K562 (cell line): ENCODE results near the gene KCNH2. TPM values are rescaled to one million over a fixed set of nuclear protein-coding genes. Genes with fewer than 3 reads are reported as not detected.

Source experiments
- ATAC-seq: fragments of 200-7000 bp; cut with Tn5 transposase; 3 replicates; pipeline ENCODE4 v1.9.1; 2020; ENCODE audit warnings: moderate library complexity
- BruUV-seq: library from RNA; stranded (reverse); fragments of 400-500 nt; replicated peaks from 2 replicates; lab custom pipeline; 2021; lab: Mats Ljungman, UMichigan
- CTCF ChIA-PET: fragments of 300-600 bp; formaldehyde crosslinking; extraction: SDS; loops from one replicate; lab custom pipeline; 2021; ENCODE audit warnings: low intra/inter-chr PET ratio; lab: Yijun Ruan, JAX
- POLR2A ChIA-PET: fragments of 300-600, 350-650 bp; sonication (Branson Sonifier 250); formaldehyde crosslinking; extraction: SDS; loops from one replicate; lab custom pipeline; 2021; ENCODE audit warnings: antibody characterized with exemption, inconsistent platforms; lab: Yijun Ruan, JAX
- DNase-seq, 4 experiments: peaks; one replicate each; pipeline versions ENCODE4 v3.0.0 to v3.0.0-alpha.2; 2011 to 2018; ENCODE audit warnings: low spot score in 3 of 4, mixed read lengths in 3 of 4; ENCODE audit errors: extremely low read depth in 1 of 4
- FAIRE-seq: peaks from 2 replicates; lab custom pipeline; 2011; peaks lifted over from hg19 to GRCh38; lab: Jason Lieb, UNC
- H2AFZ ChIP-seq: 2 replicates; pipeline ENCODE4 v1.6.0; 2011; ENCODE audit warnings: low read depth, low read length, control low read depth, inconsistent platforms
- H3K27ac ChIP-seq: fragments of 200-600 bp; 3 replicates; pipeline ENCODE4 v1.8.0; 2011; ENCODE audit warnings: low read depth, mild to moderate bottlenecking, control low read depth, inconsistent platforms, low read length, moderate library complexity, mixed read lengths; ENCODE audit errors: extremely low read depth
- H3K27me3 ChIP-seq, 2 experiments: fragments of 300-600 bp in 1 of 2; 2 replicates in 1 of 2; 3 replicates in 1 of 2; pipeline versions ENCODE4 v1.6.0 to v1.8.0; 2011; ENCODE audit warnings: inconsistent platforms in 2 of 2, low read length in 2 of 2, mild to moderate bottlenecking in 1 of 2, mixed read lengths in 1 of 2, moderate library complexity in 1 of 2; ENCODE audit not compliant: control insufficient read depth in 2 of 2, insufficient read depth in 2 of 2
- H3K36me3 ChIP-seq: fragments of 300-600 bp; 3 replicates; pipeline ENCODE4 v1.8.0; 2011; ENCODE audit warnings: mild to moderate bottlenecking, low read length, inconsistent platforms; ENCODE audit not compliant: control insufficient read depth, insufficient read depth
- H3K4me1 ChIP-seq, 2 experiments: fragments of 200-600 bp in 1 of 2; replicated peaks in 1 of 2; 2 replicates in 1 of 2; 3 replicates in 1 of 2; pipeline versions ENCODE4 v1.5.1 to v1.8.0; 2011; ENCODE audit warnings: inconsistent platforms in 2 of 2, low read length in 2 of 2, mild to moderate bottlenecking in 1 of 2, mixed read lengths in 1 of 2, moderate library complexity in 1 of 2; ENCODE audit not compliant: control insufficient read depth in 2 of 2, insufficient read depth in 2 of 2
- H3K4me2 ChIP-seq: 2 replicates; pipeline ENCODE4 v1.6.1; 2011; ENCODE audit warnings: low read length, control low read depth, inconsistent platforms, mixed read lengths; ENCODE audit not compliant: insufficient read depth
- H3K4me3 ChIP-seq: fragments of 200-600 bp; sonication (generic), shearing (Covaris generic); 2 replicates; pipeline ENCODE4 v1.5.1; 2016; ENCODE audit warnings: control low read depth, inconsistent platforms
- H3K79me2 ChIP-seq: fragments of 200-600 bp; 3 replicates; pipeline ENCODE4 v1.8.0; 2011; ENCODE audit warnings: low read length, inconsistent platforms; ENCODE audit not compliant: control insufficient read depth, insufficient read depth
- H3K9ac ChIP-seq, 2 experiments: 2 replicates each; pipeline versions ENCODE4 v1.6.0 to v1.6.1; 2011; ENCODE audit warnings: low read depth in 2 of 2, low read length in 2 of 2, control low read depth in 1 of 2, inconsistent platforms in 1 of 2, mild to moderate bottlenecking in 1 of 2, mixed read lengths in 1 of 2; ENCODE audit not compliant: insufficient read depth in 1 of 2
- H3K9me1 ChIP-seq: one replicate; pipeline ENCODE4 v1.6.0; 2011; ENCODE audit warnings: inconsistent platforms, mild to moderate bottlenecking, low read length, moderate library complexity; ENCODE audit not compliant: control insufficient read depth, insufficient read depth
- H3K9me3 ChIP-seq: replicated peaks from 2 replicates; pipeline ENCODE4 v1.5.1; 2011; ENCODE audit warnings: low read depth, low read length, inconsistent platforms; ENCODE audit not compliant: control insufficient read depth, insufficient read depth
- H4K20me1 ChIP-seq: replicated peaks from 2 replicates; pipeline ENCODE4 v1.6.1; 2011; ENCODE audit warnings: low read length, inconsistent platforms, mixed read lengths; ENCODE audit not compliant: control insufficient read depth, insufficient read depth
- FOS ChIP-seq: IDR thresholded peaks from 3 replicates; pipeline ENCODE4 v1.6.1; 2011; ENCODE audit not compliant: insufficient read length; ENCODE audit errors: extremely low read depth
- MAFK ChIP-seq: IDR thresholded peaks from 2 replicates; pipeline ENCODE4 v1.6.1; 2011; ENCODE audit warnings: low read length, improper control_type of control experiment
- NR3C1 ChIP-seq: sonication (generic); formaldehyde crosslinking; IDR thresholded peaks from 2 replicates; pipeline ENCODE4 v1.8.1; 2022; ENCODE audit warnings: missing genetic modification reagents
- WGBS: fragments of 100-300 bp; shearing (Covaris generic); methylation state at CpG from one replicate; pipeline ENCODE4 v1.1.6; 2016; ENCODE audit warnings: low coverage, mixed read lengths; ENCODE audit not compliant: insufficient coverage; ENCODE audit errors: missing lambda C conversion rate; 5-methylcytosine and 5-hydroxymethylcytosine counted together
- in situ Hi-C: fragments of 300-500 bp; cut with MboI; formaldehyde crosslinking; loops from 4 replicates; pipeline ENCODE4 v1.15.0; 2018; ENCODE audit warnings: inconsistent platforms, mixed read lengths
- intact Hi-C: fragments of 100-400 bp; cut with micrococcal nuclease; formaldehyde crosslinking; loops from 2 replicates; pipeline ENCODE4 v1.14.2; 2022
- polyA plus RNA-seq, 8 experiments: library from polyadenylated mRNA; depleted of rRNA in 4 of 8; stranded (reverse) in 5 of 8; unstranded in 3 of 8; fragments of >200 nt; fragmentation: Nextera tagmentation in 2 of 8; fragmentation: Illumina TruSeq in 1 of 8; extraction: Ambion mirVana in 2 of 8; extraction: Trizol in 1 of 8; gene quantifications; 2 replicates each; pipeline versions ENCODE4 v1.2.1 to v1.2.3, GENCODE V29; 2011 to 2014; ENCODE audit warnings: inconsistent platforms in 1 of 8, missing spikeins in 1 of 8
- total RNA-seq, 7 experiments: library from RNA; depleted of rRNA in 6 of 7; stranded (reverse); fragments of >200 nt in 6 of 7; fragmentation: Illumina TruSeq in 2 of 7; extraction: Trizol in 2 of 7; gene quantifications; 2 replicates each; pipeline versions ENCODE4 v1.2.1 to v1.2.3, GENCODE V29; 2011 to 2021; ENCODE audit warnings: low replicate concordance in 1 of 7

Gene KCNH2
- total and polyA plus RNA-seq, 9 of the 15 experiments (the other 6 are each of a cell fraction or from before 2014, with no cell fraction given): 18.1 to 368 (median 218) TPM

GRCh38 chr7:150965273-150965830 lies 12.8 kb downstream of the KCNH2 start:
- no peak overlapping the region for H2AFZ ChIP-seq
- BruUV-seq: no TSS peak
- H3K27me3 ChIP-seq: no peaks in the 10 kb centered on the region
- H3K9me3 ChIP-seq: no peaks in the 10 kb centered on the region
- ATAC-seq (no peak), DNase-seq (no peak), FAIRE-seq (no peak)
- in situ Hi-C loops: no loop called here
- H3K4me2 ChIP-seq: no peak overlapping the region
- POLR2A ChIA-PET: interaction anchor here (0.6 to 1.8 kb wide), 9 partner anchors 9 to 643 kb away, joined by 3 to 6 read pairs (median 3); no protein-coding TSS in a partner anchor
- peaks cover 76 to 80% of the 10 kb centered on the region in 2 experiments for H3K4me1 ChIP-seq
- peaks cover 10% of the 10 kb centered on the region; the same call in 1 of the 3 replicates for H3K36me3 ChIP-seq
- peak overlapping the region; percentile 13 to 89; a peak in 2 of 4 replicates for H3K9ac ChIP-seq
- TF ChIP-seq FOS: no peak
- no peak for TF ChIP-seq MAFK
- TF ChIP-seq NR3C1 (CRISPR knock-in tag): 0 out of 2 replicates have a peak, but pooled peaks have one; percentile 45
- peaks cover 41% of the 10 kb centered on the region for H3K79me2 ChIP-seq
- 70% methylated on average over 15 of the region's 16 CpGs for WGBS
- H3K27ac ChIP-seq: peak overlapping the region; percentile 47; the same call in 2 of the 3 replicates
- intact Hi-C loops: loop anchor here (10.0 kb wide), 1 partner anchor 209 kb away; no protein-coding TSS in a partner anchor
- H3K4me3 ChIP-seq: no peak overlapping the region
- CTCF ChIA-PET: interaction anchor here (0.7 to 4.3 kb wide), 4 partner anchors 23 to 146 kb away, joined by 3 to 27 read pairs (median 4); no protein-coding TSS in a partner anchor
- H3K9me1 ChIP-seq: no peaks in the 10 kb centered on the region
- no peaks in the 10 kb centered on the region for H4K20me1 ChIP-seq
